ENCODE results near the gene ENSA.
"Not testable (repeated sequence)": the region's sequence is repeated elsewhere in the genome, so short reads cannot be mapped to it uniquely, and the experiment has no call there.

DNA sequence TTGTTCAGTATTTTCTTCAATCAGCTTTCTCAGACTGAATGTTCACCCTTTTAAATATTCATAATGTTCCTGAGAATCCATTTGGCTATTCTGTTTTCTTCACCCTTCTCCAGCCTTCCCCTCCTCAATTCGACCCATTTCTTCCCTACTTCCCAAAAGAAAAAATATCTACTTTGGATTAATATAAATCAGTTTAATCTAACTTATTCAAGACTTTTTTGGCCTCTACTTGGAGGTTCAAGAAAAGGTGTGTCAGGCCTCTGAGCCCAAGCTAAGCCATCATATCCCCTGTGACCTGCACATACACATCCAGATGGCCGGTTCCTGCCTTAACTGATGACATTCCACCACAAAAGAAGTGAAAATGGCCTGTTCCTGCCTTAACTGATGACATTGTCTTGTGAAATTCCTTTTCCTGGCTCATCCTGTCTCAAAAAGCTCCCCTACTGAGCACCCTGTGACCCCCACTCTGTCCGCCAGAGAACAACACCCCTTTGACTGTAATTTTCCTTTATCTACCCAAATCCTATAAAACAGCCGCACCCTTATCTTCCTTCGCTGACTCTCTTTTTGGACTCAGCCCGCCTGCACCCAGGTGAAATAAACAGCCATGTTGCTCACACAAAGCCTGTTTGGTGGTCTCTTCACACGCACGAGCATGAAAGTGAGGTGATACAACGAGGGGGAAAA lies 11.9 kb upstream of the ENSA start:
- TF ChIP-seq CTCF (IDR thresholded peaks at IDR 0.05); EP300 (IDR thresholded peaks at IDR 0.05; ENCODE audit: low read depth): not testable (repeated sequence)

Data from transverse colon (tissue), 3 donors.